Endothelial cell of umbilical vein (primary cell): Measurements from ENCODE around the gene CD3G.

Source experiments
- EZH2 ChIP-seq: IDR thresholded peaks from 2 replicates; pipeline ENCODE4 v1.6.1; 2012; ENCODE audit warnings: borderline replicate concordance, low read depth, mild to moderate bottlenecking, moderate library complexity, low read length, inconsistent platforms; ENCODE audit not compliant: severe bottlenecking
- FOS ChIP-seq: IDR thresholded peaks from 2 replicates; pipeline ENCODE4 v1.6.1; 2011; ENCODE audit warnings: mild to moderate bottlenecking, low read length, moderate library complexity, borderline replicate concordance; ENCODE audit not compliant: insufficient read depth
- MYC ChIP-seq: IDR thresholded peaks from one replicate; pipeline ENCODE4 v1.6.1; 2011; ENCODE audit warnings: mild to moderate bottlenecking, low read depth, low read length
- POLR2A ChIP-seq: IDR thresholded peaks from 2 replicates; pipeline ENCODE4 v1.6.1; 2012; ENCODE audit warnings: low read depth, mild to moderate bottlenecking, control low read depth, low read length
- POLR2AphosphoS5 ChIP-seq: IDR thresholded peaks from 2 replicates; pipeline ENCODE4 v1.6.1; 2012; ENCODE audit warnings: low read depth, mild to moderate bottlenecking, control low read depth, low read length, moderate library complexity; ENCODE audit not compliant: insufficient read depth
- TF ChIP-seq, protein P1 (sequence below), 2 donors: IDR thresholded peaks; 1 replicate in 1 of 2; 2 replicates in 1 of 2; pipeline ENCODE4 v1.5.1; 2011; ENCODE audit warnings: low read length in 2 of 2, mild to moderate bottlenecking in 2 of 2, moderate library complexity in 2 of 2, control low read depth in 1 of 2, inconsistent platforms in 1 of 2, low read depth in 1 of 2; ENCODE audit not compliant: insufficient read depth in 1 of 2; ENCODE audit errors: extremely low read depth in 1 of 2

DNA sequence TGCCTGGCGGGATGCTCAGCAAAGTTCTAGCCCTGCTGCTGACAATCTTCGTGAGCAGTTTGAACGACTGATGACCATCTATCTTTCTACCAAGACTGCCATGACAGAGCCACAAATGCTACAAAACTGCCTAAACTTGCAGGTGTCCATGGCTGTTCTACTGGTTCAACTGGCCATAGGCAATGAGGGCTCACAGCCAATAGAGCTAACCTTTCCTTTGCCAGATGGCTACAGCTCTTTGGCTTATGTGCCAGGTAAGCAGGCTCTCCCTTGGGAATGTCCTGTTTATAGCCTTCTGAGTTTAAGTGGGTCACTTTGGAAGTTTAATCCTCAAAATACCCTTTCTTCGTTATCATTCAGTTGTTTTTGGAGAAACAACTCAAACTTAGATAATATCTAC, 35.4 kb downstream of the CD3G start:
- TF ChIP-seq, protein P1, sequence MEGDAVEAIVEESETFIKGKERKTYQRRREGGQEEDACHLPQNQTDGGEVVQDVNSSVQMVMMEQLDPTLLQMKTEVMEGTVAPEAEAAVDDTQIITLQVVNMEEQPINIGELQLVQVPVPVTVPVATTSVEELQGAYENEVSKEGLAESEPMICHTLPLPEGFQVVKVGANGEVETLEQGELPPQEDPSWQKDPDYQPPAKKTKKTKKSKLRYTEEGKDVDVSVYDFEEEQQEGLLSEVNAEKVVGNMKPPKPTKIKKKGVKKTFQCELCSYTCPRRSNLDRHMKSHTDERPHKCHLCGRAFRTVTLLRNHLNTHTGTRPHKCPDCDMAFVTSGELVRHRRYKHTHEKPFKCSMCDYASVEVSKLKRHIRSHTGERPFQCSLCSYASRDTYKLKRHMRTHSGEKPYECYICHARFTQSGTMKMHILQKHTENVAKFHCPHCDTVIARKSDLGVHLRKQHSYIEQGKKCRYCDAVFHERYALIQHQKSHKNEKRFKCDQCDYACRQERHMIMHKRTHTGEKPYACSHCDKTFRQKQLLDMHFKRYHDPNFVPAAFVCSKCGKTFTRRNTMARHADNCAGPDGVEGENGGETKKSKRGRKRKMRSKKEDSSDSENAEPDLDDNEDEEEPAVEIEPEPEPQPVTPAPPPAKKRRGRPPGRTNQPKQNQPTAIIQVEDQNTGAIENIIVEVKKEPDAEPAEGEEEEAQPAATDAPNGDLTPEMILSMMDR (IDR thresholded peaks at IDR 0.05; ENCODE audit: extremely low read depth in 1 of 2, insufficient read depth in 1 of 2, low read depth in 1 of 2, low read length in 2 of 2): no peak
- no peak for TF ChIP-seq POLR2AphosphoS5
- no peak for TF ChIP-seq EZH2
- TF ChIP-seq POLR2A: no peak
- TF ChIP-seq FOS: no peak
- no peak for TF ChIP-seq MYC
